Measurements from ENCODE around the gene LRRC28.

GRCh38 chr15:99210334-99210733 lies 40.9 kb upstream of the LRRC28 start:
- no peak for TF ChIP-seq CTCF (conservative IDR thresholded peaks at IDR 0.05; ENCODE audit: low read depth, low read length)
- no peak for TF ChIP-seq BHLHE40 (IDR thresholded peaks at IDR 0.05; ENCODE audit: low read depth, low read length)
- TF ChIP-seq RCOR1 (IDR thresholded peaks at IDR 0.05; ENCODE audit: insufficient replicate concordance, low read length) = no peak
- no peak for TF ChIP-seq RAD21 (IDR thresholded peaks at IDR 0.05; ENCODE audit: low read length)
- no peak for TF ChIP-seq MAFK (IDR thresholded peaks at IDR 0.05; ENCODE audit: low read depth, low read length)
- TF ChIP-seq POLR2A (IDR thresholded peaks at IDR 0.05; ENCODE audit: low read depth, low read length) = no peak
- TF ChIP-seq SMC3 (IDR thresholded peaks at IDR 0.05; ENCODE audit: low read depth, low read length) = no peak
- TF ChIP-seq RFX5 (IDR thresholded peaks at IDR 0.05; ENCODE audit: low read depth, low read length) = no peak
- TF ChIP-seq CHD1 (IDR thresholded peaks at IDR 0.05; ENCODE audit: low read depth, low read length) = no peak
- no peak for TF ChIP-seq USF2 (IDR thresholded peaks at IDR 0.05; ENCODE audit: low read depth, low read length)
- TF ChIP-seq MXI1 (IDR thresholded peaks at IDR 0.05; ENCODE audit: borderline replicate concordance, low read depth, low read length) = no peak
- no peak for TF ChIP-seq CEBPB (IDR thresholded peaks at IDR 0.05; ENCODE audit: low read depth, low read length)
